WTC11 (cell line): Measurements from ENCODE around the gene BRSK1. TPM values are rescaled to one million over a fixed set of nuclear protein-coding genes. Genes with fewer than 3 reads are reported as not detected.

ENCODE experiments used
- ATAC-seq: fragments of 200-7000 bp; cut with Tn5 transposase; 2 replicates; pipeline ENCODE4 v1.10.0; 2021; ENCODE audit warnings: mild to moderate bottlenecking, moderate library complexity
- CTCF ChIA-PET: fragments of 300-600 bp; sonication (Branson Sonifier 250); formaldehyde crosslinking; loops from one replicate; lab custom pipeline; 2021; ENCODE audit warnings: antibody characterized with exemption; lab: Charles Lee
- POLR2A ChIA-PET: fragments of 350-600 bp; sonication (Branson Sonifier 250); formaldehyde crosslinking; loops from one replicate; lab custom pipeline; 2021; ENCODE audit warnings: antibody characterized with exemption; lab: Charles Lee
- DNase-seq: peaks from one replicate; pipeline ENCODE4 v3.0.0; 2021; ENCODE audit warnings: low spot score
- H3K27ac Mint-ChIP-seq: 2 replicates; pipeline ENCODE4 v1.8.0; 2021; ENCODE audit warnings: mixed read lengths
- H3K27me3 Mint-ChIP-seq: 2 replicates; pipeline ENCODE4 v1.8.0; 2021; ENCODE audit warnings: low read depth, mild to moderate bottlenecking, moderate library complexity, mixed read lengths
- H3K36me3 Mint-ChIP-seq: 2 replicates; pipeline ENCODE4 v1.8.0; 2021; ENCODE audit warnings: mixed read lengths
- H3K4me1 Mint-ChIP-seq: 2 replicates; pipeline ENCODE4 v1.8.0; 2022; ENCODE audit warnings: mixed read lengths
- H3K4me3 Mint-ChIP-seq: 2 replicates; pipeline ENCODE4 v1.8.0; 2021; ENCODE audit warnings: mild to moderate bottlenecking, moderate library complexity, mixed read lengths
- H3K9me3 Mint-ChIP-seq: 2 replicates; pipeline ENCODE4 v1.8.0; 2021; ENCODE audit warnings: mixed read lengths
- AR ChIP-seq: fragments of 250-450 bp; sonication (Bioruptor Pico); IDR thresholded peaks from 2 replicates; pipeline ENCODE4 v1.9.0; 2021; ENCODE audit warnings: mild to moderate bottlenecking
- CREB1 ChIP-seq: sonication (generic); formaldehyde crosslinking; IDR thresholded peaks from 2 replicates; pipeline ENCODE4 v1.8.0; 2023; ENCODE audit warnings: mild to moderate bottlenecking, missing genetic modification reagents
- CTCF ChIP-seq: fragments of 200-600 bp; IDR thresholded peaks from 2 replicates; pipeline ENCODE4 v1.8.0; 2022; ENCODE audit warnings: antibody characterized with exemption
- ETV6 ChIP-seq: sonication (generic); formaldehyde crosslinking; IDR thresholded peaks from 2 replicates; pipeline ENCODE4 v1.8.1; 2022; ENCODE audit warnings: mild to moderate bottlenecking, missing genetic modification reagents
- FOXK1 ChIP-seq: sonication (generic); formaldehyde crosslinking; IDR thresholded peaks from 2 replicates; pipeline ENCODE4 v1.8.0; 2022; ENCODE audit warnings: mild to moderate bottlenecking, moderate library complexity, missing genetic modification reagents
- GTF2I ChIP-seq: fragments of 250-450 bp; sonication (Bioruptor Pico); conservative IDR thresholded peaks from 2 replicates; pipeline ENCODE4 v1.4.0; 2021; ENCODE audit warnings: mild to moderate bottlenecking
- NFE2L1 ChIP-seq: sonication (generic); formaldehyde crosslinking; IDR thresholded peaks from 2 replicates; pipeline ENCODE4 v1.8.1; 2023; ENCODE audit warnings: missing genetic modification reagents
- NFYB ChIP-seq: sonication (generic); formaldehyde crosslinking; conservative IDR thresholded peaks from 2 replicates; pipeline ENCODE4 v1.8.0; 2022; ENCODE audit warnings: low read depth, missing genetic modification reagents
- SP1 ChIP-seq: sonication (generic); formaldehyde crosslinking; conservative IDR thresholded peaks from 2 replicates; pipeline ENCODE4 v1.8.1; 2022; ENCODE audit warnings: missing genetic modification reagents
- TEAD4 ChIP-seq: sonication (generic); formaldehyde crosslinking; IDR thresholded peaks from 2 replicates; pipeline ENCODE4 v1.8.0; 2022; ENCODE audit warnings: mild to moderate bottlenecking, missing genetic modification reagents
- USF2 ChIP-seq: sonication (generic); formaldehyde crosslinking; IDR thresholded peaks from 2 replicates; pipeline ENCODE4 v1.8.1; 2023; ENCODE audit warnings: mild to moderate bottlenecking, missing genetic modification reagents, moderate library complexity
- ZBTB21 ChIP-seq: sonication (generic); formaldehyde crosslinking; IDR thresholded peaks from 2 replicates; pipeline ENCODE4 v1.8.1; 2023; ENCODE audit warnings: mild to moderate bottlenecking, missing genetic modification reagents, borderline replicate concordance
- ZNF121 ChIP-seq: sonication (generic); formaldehyde crosslinking; IDR thresholded peaks from 2 replicates; pipeline ENCODE4 v1.8.0; 2023; ENCODE audit warnings: missing genetic modification reagents
- ZNF317 ChIP-seq: sonication (generic); formaldehyde crosslinking; IDR thresholded peaks from 2 replicates; pipeline ENCODE4 v1.8.1; 2023; ENCODE audit warnings: low read depth, mild to moderate bottlenecking, moderate library complexity, missing genetic modification reagents, borderline replicate concordance
- ZNF416 ChIP-seq: fragments of 250-450 bp; sonication (Bioruptor Pico); IDR thresholded peaks from 2 replicates; pipeline ENCODE4 v1.9.0; 2021; ENCODE audit warnings: mild to moderate bottlenecking, inconsistent platforms
- ZNF512 ChIP-seq: sonication (generic); formaldehyde crosslinking; IDR thresholded peaks from 2 replicates; pipeline ENCODE4 v1.8.1; 2022; ENCODE audit warnings: missing genetic modification reagents, borderline replicate concordance
- ZSCAN18 ChIP-seq: fragments of 250-450 bp; sonication (Bioruptor Pico); IDR thresholded peaks from 2 replicates; pipeline ENCODE4 v2.1.2; 2022; ENCODE audit warnings: mild to moderate bottlenecking, moderate library complexity
- total RNA-seq: library from RNA; stranded (reverse); gene quantifications from 3 replicates; pipeline ENCODE4 v1.2.3, GENCODE V29; 2021

The BRSK1 gene
- total RNA-seq, 1 experiment from 2014 or later: 52.4 TPM

GRCh38 chr19:55259540-55260210, 24.1 kb upstream of the BRSK1 start:
- CTCF ChIA-PET: interaction anchor here (0.7 to 3.0 kb wide), 14 partner anchors 8 to 394 kb away, joined by 3 to 14 read pairs (median 5); partner anchors contain the start of genes DNAAF3 and HSPBP1
- Mint-ChIP-seq H3K36me3 (peaks cover 3% of the 10 kb centered on the region), H3K27me3 (no peaks in the 10 kb centered on the region), H3K4me3 (peak overlapping the region; percentile 87), H3K9me3 (peaks cover 3% of the 10 kb centered on the region; the same call in 1 of the 2 replicates), H3K4me1 (peaks cover 41% of the 10 kb centered on the region), H3K27ac (peak overlapping the region; percentile 96)
- ATAC-seq (no peak), DNase-seq (no peak)
- TF ChIP-seq ZNF317: no peak
- 0 out of 2 replicates have a peak, but pooled peaks have one; percentile 37 for TF ChIP-seq GTF2I (CRISPR knock-in tag)
- POLR2A ChIA-PET: interaction anchor here (0.6 to 1.8 kb wide), 8 partner anchors 20 to 1663 kb away, joined by 3 to 15 read pairs (median 4); partner anchors contain the start of genes BRSK1 and HSPBP1

- POLR2A ChIA-PET: interaction anchor here (0.7 to 1.2 kb wide), 2 partner anchors 45 to 122 kb away, joined by 3 read pairs; partner anchors contain the start of gene TMEM238
- TF ChIP-seq CREB1 (CRISPR knock-in tag) (no peak), NFYB (CRISPR knock-in tag) (peak; percentile 66), ZNF512 (CRISPR knock-in tag) (no peak), ZNF416 (CRISPR knock-in tag) (no peak), USF2 (CRISPR knock-in tag) (peak; percentile 65), CTCF (no peak), TEAD4 (no peak), SP1 (CRISPR knock-in tag) (no peak)
- TF ChIP-seq, all 79 proteins: peak for 2
- no peak for ATAC-seq
- DNase-seq: peak; percentile 43
- CTCF ChIA-PET: interaction anchor here (0.6 to 1.1 kb wide), 3 partner anchors 86 to 339 kb away, joined by 3 to 5 read pairs (median 3); partner anchors contain the start of gene ZNF524
- no peak overlapping the region for H3K4me3 Mint-ChIP-seq
- peak overlapping the region; percentile 9; the same call in 1 of the 2 replicates for H3K27ac Mint-ChIP-seq
- no peaks in the 10 kb centered on the region for H3K27me3 Mint-ChIP-seq
- peaks cover 22% of the 10 kb centered on the region for H3K4me1 Mint-ChIP-seq
- H3K36me3 Mint-ChIP-seq: peaks cover 9% of the 10 kb centered on the region
- H3K9me3 Mint-ChIP-seq: peaks cover 10% of the 10 kb centered on the region
These were observed 22.1 kb upstream of the BRSK1 start for GRCh38 chr19:55261671-55262126.

- ATAC-seq (no peak), DNase-seq (no peak)
- Mint-ChIP-seq H3K27me3 (no peaks in the 10 kb centered on the region), H3K36me3 (peaks cover 11% of the 10 kb centered on the region), H3K4me3 (no peak overlapping the region), H3K4me1 (peaks cover 15% of the 10 kb centered on the region), H3K9me3 (peaks cover 13% of the 10 kb centered on the region), H3K27ac (no peak overlapping the region)
- ChIA-PET POLR2A (interaction anchor here (1.2 kb wide), 1 partner anchor 122 kb away, joined by 3 read pairs; the partner anchor contains the start of gene TMEM238), CTCF (interaction anchor here (0.7 to 1.1 kb wide), 2 partner anchors 86 to 117 kb away, joined by 3 to 5 read pairs; no protein-coding TSS in a partner anchor)
- TF ChIP-seq FOXK1 (CRISPR knock-in tag) (no peak), AR (CRISPR knock-in tag) (no peak), NFE2L1 (CRISPR knock-in tag) (no peak), ETV6 (CRISPR knock-in tag) (no peak), ZNF121 (no peak), ZBTB21 (no peak), ZSCAN18 (CRISPR knock-in tag) (no peak)
These were observed 21.4 kb upstream of the BRSK1 start for GRCh38 chr19:55262359-55262758.
